OCI-LY3 (cell line): ENCODE data around the gene STK33.

ENCODE experiments used
- EZH2phosphoT487 ChIP-seq: fragments of 200-600 bp; shearing (Covaris generic); IDR thresholded peaks from 2 replicates; pipeline ENCODE4 v1.6.1; 2018; ENCODE audit warnings: antibody characterized with exemption, mixed run types, low read depth
- TF ChIP-seq, protein P1 (sequence below): fragments of 200-600, 300-600 bp; sonication (generic); IDR thresholded peaks from 2 replicates; pipeline ENCODE4 v1.5.1; 2014; ENCODE audit warnings: antibody characterized with exemption, low read length, low read depth

DNA sequence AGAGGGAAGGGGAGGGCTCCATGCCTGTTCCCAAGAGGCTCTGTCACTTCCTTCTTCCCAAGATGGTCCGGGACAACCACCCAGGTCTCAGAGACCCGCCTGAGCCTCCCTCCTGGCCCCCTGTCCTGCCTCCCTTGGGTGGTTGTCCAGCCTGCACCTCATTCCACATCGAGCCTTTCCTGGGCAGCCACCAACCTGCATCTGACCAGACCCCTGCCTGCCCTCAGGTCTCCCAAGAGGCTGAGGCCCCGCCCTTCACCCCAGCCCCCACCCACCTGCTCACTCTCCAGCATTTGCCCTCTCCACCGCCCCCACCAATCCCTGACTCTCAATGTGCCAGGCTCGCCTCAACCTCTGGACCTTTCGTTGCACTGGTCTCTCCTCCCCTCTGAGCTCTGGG lies 232.8 kb downstream of the STK33 start:
- TF ChIP-seq, protein P1, sequence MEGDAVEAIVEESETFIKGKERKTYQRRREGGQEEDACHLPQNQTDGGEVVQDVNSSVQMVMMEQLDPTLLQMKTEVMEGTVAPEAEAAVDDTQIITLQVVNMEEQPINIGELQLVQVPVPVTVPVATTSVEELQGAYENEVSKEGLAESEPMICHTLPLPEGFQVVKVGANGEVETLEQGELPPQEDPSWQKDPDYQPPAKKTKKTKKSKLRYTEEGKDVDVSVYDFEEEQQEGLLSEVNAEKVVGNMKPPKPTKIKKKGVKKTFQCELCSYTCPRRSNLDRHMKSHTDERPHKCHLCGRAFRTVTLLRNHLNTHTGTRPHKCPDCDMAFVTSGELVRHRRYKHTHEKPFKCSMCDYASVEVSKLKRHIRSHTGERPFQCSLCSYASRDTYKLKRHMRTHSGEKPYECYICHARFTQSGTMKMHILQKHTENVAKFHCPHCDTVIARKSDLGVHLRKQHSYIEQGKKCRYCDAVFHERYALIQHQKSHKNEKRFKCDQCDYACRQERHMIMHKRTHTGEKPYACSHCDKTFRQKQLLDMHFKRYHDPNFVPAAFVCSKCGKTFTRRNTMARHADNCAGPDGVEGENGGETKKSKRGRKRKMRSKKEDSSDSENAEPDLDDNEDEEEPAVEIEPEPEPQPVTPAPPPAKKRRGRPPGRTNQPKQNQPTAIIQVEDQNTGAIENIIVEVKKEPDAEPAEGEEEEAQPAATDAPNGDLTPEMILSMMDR: no peak
- TF ChIP-seq EZH2phosphoT487: no peak
